Activated naive CD8-positive, alpha-beta T cell (primary cell): ENCODE measurements around the gene CLPSL2.

ENCODE experiments used
- H3K27ac Mint-ChIP-seq: one replicate; pipeline ENCODE4 v1.8.0; 2021; ENCODE audit warnings: mixed read lengths
- H3K27me3 Mint-ChIP-seq: one replicate; pipeline ENCODE4 v1.8.0; 2021; ENCODE audit warnings: mixed read lengths
- H3K36me3 Mint-ChIP-seq: one replicate; pipeline ENCODE4 v1.8.0; 2021; ENCODE audit warnings: mixed read lengths
- H3K4me1 Mint-ChIP-seq: one replicate; pipeline ENCODE4 v1.8.0; 2021; ENCODE audit warnings: low read depth, mixed read lengths
- H3K4me3 Mint-ChIP-seq: one replicate; pipeline ENCODE4 v1.8.0; 2021; ENCODE audit warnings: mild to moderate bottlenecking, mixed read lengths
- H3K9me3 Mint-ChIP-seq: one replicate; pipeline ENCODE4 v1.8.0; 2021; ENCODE audit warnings: low read depth, mixed read lengths

The CLPSL2 gene

DNA sequence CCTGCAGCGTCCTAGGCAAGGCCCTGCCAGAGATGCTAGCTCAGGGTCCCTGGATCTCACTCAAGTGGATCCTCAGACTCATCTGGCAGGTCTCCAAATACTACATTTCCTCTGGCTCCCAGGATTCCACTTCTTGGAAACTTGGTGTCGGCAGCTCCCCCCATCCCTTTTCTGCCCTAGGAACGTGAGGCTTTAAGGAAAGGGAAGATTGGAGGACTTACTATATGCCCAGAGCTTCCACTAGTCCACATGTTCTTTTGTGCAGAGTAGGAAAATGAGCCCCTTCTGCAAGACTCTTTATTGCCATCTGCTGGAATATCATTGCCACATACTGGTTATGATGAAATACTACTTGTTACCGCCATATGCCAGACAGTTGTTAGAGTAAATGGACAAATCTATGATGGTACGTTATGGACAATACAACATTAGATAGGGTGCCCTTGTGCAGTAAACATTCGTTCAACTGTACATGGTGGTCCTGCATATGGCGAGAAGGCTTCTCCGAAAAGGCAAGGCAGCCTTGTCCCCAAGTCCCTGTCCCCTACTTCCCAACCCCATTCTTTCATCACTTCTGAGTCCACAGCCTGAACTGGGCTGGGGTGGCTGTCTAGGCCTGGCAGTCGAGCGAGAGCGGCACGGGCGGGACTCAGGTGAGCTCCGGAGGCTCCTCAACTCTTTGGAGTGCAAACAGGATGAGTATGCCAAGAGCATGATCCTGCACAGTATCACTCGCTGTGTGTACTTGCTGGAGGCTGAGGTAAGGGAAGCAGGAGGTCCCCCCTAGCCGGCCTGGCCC is 38.8 kb upstream of the CLPSL2 start:
- Mint-ChIP-seq H3K27ac (peak overlapping the region; percentile 84), H3K36me3 (no peaks in the 10 kb centered on the region), H3K4me3 (no peak overlapping the region), H3K9me3 (no peaks in the 10 kb centered on the region), H3K4me1 (peaks cover 41% of the 10 kb centered on the region), H3K27me3 (no peaks in the 10 kb centered on the region)

DNA sequence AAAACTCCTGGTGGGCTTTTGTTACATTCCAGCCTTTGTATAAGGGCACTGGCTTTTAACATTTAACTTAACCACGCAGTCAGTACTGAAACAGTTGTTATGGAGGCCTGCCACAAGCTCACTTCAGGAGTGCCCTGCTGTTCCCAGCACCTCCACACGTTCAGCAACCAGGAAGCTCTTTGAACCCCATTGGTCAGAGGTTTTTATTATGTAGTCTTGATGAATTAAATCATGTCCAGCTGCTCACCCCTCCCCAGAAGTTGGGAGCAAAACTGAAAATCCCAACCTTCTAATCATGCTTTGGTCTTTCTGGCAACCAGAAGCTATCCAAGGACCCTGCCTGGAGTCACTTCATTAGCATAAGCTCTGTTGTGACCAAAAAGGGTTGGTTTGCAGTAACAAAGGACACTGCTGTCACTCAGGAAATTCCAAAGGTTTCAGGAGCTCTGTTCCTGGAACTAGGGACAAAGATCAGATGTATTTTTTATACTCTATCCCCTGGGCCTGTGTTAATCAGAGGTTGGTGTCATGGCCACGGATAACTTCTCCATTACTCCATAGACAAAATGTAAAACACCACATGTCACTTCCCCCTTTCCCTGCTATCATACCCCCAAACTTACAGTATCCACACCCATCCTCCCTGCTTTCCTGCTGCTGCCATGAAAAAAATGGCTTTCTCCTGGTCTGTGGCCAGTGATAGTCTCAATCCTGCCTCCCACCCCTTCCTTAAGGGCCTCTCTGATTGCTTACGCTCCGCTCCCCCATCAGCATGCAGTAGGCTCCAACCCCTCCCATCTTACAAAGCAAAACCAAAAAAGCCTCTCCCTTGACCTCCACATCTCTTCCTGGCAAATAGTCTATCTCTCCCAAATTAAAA is 36.5 kb upstream of the CLPSL2 start:
- Mint-ChIP-seq H3K4me1 (peaks cover 22% of the 10 kb centered on the region), H3K27ac (no peak overlapping the region), H3K4me3 (no peak overlapping the region), H3K36me3 (no peaks in the 10 kb centered on the region), H3K27me3 (no peaks in the 10 kb centered on the region), H3K9me3 (no peaks in the 10 kb centered on the region)

DNA sequence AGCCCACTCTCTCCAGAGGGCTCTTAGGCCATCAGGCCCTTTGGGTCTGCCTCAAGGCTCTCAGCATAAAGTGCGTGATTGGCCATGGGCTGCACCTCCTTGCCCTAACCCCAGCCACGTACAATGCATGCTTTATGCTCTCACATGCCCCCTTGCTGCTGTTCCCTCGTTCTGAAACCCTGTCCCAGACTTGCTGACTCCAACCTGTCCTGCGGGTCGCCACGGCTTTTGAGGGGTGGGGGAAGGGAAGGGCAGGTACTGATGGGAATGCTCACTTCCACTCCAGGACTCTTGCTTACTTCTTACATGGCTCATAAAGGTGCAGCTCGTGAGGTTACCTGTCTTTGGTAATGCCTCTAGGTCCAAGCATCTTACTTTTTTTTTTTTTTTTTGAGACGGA is 33.6 kb upstream of the CLPSL2 start:
- Mint-ChIP-seq H3K4me3 (no peak overlapping the region), H3K9me3 (peaks cover 5% of the 10 kb centered on the region), H3K36me3 (peaks cover 3% of the 10 kb centered on the region), H3K4me1 (peaks cover under 1% of the 10 kb centered on the region), H3K27me3 (no peaks in the 10 kb centered on the region), H3K27ac (no peak overlapping the region)

DNA sequence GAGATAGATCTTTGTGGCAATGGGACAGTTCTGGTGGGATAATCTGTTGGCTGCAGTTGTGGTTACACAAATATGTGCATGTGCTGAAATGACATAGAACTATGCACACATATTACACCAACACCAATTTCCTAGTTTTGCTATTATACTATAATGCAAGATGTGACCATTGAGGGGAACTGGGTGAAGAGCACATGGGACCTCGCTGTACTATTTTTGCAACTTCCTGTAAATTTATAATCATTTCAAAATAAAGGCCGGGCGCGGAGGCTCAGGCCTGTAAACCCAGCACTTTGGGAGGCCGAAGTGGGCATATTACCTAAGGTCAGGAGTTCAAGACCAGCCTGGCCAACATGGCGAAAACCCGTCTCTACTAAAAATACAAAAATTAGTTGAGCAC is 30.9 kb upstream of the CLPSL2 start:
- no peak overlapping the region for H3K4me3 Mint-ChIP-seq
- H3K36me3 Mint-ChIP-seq = peaks cover 4% of the 10 kb centered on the region
- no peaks in the 10 kb centered on the region for H3K27me3 Mint-ChIP-seq
- H3K27ac Mint-ChIP-seq = no peak overlapping the region
- H3K4me1 Mint-ChIP-seq = no peaks in the 10 kb centered on the region
- peaks cover 7% of the 10 kb centered on the region for H3K9me3 Mint-ChIP-seq

DNA sequence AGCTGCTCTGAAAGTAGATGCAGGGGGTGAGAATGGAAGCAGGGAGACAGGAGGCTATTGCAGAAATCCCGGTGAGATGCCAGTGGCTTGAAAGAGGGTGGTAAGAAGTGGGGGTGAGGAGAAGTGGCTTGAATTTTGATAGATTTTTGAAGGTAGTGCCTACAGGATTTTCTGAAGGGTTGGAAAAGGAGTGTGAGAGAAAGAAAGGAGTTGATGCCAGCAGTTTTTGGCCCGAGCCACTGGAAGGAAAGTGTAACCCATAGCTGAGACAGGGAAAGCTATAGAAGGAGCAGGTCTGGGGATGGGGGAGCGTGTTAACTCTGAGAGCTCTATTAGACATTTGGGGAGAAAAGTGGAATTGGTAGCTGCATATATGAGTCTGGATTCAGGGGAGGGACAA is 29.9 kb upstream of the CLPSL2 start:
- H3K9me3 Mint-ChIP-seq = peaks cover 7% of the 10 kb centered on the region
- H3K27ac Mint-ChIP-seq = no peak overlapping the region
- H3K36me3 Mint-ChIP-seq = peaks cover 4% of the 10 kb centered on the region
- no peaks in the 10 kb centered on the region for H3K4me1 Mint-ChIP-seq
- no peaks in the 10 kb centered on the region for H3K27me3 Mint-ChIP-seq
- H3K4me3 Mint-ChIP-seq = no peak overlapping the region

DNA sequence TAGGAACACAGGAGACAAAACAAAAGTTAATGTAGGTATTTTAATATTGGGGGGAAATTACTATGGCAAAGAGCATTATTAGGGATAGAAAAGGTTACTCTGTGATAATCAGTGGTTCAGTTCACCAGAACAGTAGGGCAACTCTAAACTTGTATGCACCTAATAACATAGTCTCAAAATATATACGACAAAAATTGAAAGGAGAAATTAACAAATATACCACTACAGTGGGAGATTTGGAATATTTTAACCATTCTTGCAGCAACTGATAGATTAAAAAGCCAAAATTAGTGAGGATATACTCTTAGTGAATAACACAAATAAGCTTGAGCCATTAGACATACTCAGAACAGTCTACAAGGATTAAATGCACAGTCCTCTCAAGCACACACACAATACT is 28.5 kb upstream of the CLPSL2 start:
- Mint-ChIP-seq H3K4me1 (no peaks in the 10 kb centered on the region), H3K36me3 (peaks cover 4% of the 10 kb centered on the region), H3K9me3 (peaks cover 7% of the 10 kb centered on the region), H3K4me3 (no peak overlapping the region), H3K27ac (no peak overlapping the region), H3K27me3 (no peaks in the 10 kb centered on the region)

DNA sequence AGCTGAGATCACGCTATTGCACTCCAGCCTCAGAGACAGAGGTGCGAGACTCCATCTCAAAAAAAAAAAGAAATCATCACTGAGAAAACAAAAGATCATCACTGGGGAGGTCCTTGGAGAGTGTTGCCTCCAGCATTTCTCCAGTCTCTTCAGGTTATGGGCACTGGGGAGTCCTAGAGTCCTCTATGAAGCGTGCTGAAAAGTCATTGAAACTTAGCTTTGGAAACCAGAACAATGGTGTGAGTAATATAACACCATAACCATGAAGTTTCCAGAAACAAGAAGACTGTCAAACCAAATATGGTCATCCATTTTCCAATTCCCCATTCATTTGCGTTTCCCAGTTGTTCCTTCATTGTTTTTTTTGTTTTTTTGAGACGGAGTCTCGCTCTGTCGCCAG is 25.8 kb upstream of the CLPSL2 start:
- H3K9me3 Mint-ChIP-seq = peaks cover 7% of the 10 kb centered on the region
- H3K36me3 Mint-ChIP-seq = peaks cover 4% of the 10 kb centered on the region
- no peak overlapping the region for H3K4me3 Mint-ChIP-seq
- peaks cover 3% of the 10 kb centered on the region for H3K4me1 Mint-ChIP-seq
- H3K27ac Mint-ChIP-seq = no peak overlapping the region
- no peaks in the 10 kb centered on the region for H3K27me3 Mint-ChIP-seq

DNA sequence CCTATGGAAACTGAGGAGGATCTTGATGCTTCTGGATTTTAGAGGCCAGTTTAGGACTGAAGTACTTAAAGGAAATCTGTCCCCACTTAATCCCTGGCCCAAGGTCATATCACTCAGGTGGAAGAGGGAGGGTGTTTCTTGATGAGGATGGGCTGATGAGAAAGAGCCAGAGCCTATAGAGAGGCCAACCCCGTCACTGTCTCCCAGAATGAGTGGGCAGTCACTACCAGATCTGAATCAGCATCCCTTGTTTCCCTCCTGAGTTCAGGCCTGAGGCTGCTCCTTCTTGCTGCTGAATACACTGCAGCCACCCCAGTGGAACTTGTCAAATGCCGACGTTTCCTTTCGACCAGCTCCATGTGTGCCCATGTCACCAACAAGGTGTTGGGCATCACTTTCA is 24.8 kb upstream of the CLPSL2 start:
- Mint-ChIP-seq H3K36me3 (peaks cover 4% of the 10 kb centered on the region), H3K9me3 (peaks cover 7% of the 10 kb centered on the region), H3K4me1 (peaks cover 3% of the 10 kb centered on the region), H3K4me3 (no peak overlapping the region), H3K27me3 (no peaks in the 10 kb centered on the region), H3K27ac (no peak overlapping the region)

DNA sequence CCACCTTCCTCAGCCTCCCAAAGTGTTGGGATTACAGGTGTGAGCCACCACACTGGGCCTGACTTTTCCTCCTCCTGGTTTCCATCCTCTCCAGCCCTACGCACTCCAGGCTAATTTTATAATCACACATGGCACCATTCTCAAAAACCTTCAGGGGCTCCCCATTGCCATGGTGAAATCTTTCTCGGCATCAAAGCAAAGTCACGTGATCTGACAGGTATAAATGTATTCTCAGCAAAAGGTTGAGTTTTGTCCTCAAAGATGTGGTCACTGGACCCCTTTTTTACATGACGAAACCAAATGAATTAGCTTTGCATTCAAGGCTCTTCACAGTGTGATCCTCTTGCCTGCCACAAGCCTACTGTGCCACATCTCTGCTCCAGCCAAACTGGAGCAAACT is 24.1 kb upstream of the CLPSL2 start:
- Mint-ChIP-seq H3K36me3 (peaks cover 4% of the 10 kb centered on the region), H3K4me3 (no peak overlapping the region), H3K9me3 (peaks cover 7% of the 10 kb centered on the region), H3K27ac (no peak overlapping the region), H3K27me3 (no peaks in the 10 kb centered on the region), H3K4me1 (peaks cover 3% of the 10 kb centered on the region)

DNA sequence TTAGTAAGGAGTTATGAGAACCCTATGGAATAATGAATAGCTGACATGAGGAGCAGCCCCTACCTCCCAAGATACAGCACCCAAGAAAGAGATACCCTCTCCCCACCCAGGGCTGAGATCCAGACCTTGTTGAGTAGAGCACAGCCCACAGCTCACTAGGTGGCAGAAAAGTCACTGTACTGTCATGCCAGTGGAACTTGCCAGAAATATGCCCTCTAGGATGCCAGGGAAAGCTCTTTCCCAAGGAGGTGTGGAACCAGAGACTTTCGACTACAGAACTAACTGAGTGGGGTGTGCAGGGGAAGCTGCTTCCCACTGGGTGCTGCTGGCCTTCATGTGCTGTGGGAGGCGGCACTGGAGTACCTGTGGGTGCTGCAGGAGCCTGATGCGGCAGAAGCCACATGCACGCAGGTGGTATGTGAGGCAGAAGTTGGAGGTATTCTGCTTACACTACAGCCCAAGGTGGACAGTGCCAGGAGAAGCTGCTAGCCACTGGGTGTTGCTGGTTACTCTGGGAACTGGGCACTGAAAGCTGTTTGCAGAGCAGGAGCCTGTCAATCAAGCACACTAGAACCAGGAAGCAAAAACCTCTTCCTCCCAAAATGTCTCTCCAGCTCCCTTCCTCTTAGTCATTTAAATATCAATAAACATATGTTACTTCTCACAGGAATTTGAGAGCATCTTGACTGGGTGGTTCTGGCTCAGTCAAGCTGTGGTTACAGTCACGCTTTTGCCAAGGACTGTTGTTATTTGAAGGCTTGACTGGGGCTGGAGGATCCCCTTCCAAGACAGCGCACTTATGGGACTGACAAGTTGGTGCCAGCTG is 21.7 kb upstream of the CLPSL2 start:
- H3K4me1 Mint-ChIP-seq = peaks cover 5% of the 10 kb centered on the region
- H3K4me3 Mint-ChIP-seq = no peak overlapping the region
- no peaks in the 10 kb centered on the region for H3K27me3 Mint-ChIP-seq
- H3K9me3 Mint-ChIP-seq = no peaks in the 10 kb centered on the region
- H3K36me3 Mint-ChIP-seq = no peaks in the 10 kb centered on the region
- H3K27ac Mint-ChIP-seq = no peak overlapping the region

DNA sequence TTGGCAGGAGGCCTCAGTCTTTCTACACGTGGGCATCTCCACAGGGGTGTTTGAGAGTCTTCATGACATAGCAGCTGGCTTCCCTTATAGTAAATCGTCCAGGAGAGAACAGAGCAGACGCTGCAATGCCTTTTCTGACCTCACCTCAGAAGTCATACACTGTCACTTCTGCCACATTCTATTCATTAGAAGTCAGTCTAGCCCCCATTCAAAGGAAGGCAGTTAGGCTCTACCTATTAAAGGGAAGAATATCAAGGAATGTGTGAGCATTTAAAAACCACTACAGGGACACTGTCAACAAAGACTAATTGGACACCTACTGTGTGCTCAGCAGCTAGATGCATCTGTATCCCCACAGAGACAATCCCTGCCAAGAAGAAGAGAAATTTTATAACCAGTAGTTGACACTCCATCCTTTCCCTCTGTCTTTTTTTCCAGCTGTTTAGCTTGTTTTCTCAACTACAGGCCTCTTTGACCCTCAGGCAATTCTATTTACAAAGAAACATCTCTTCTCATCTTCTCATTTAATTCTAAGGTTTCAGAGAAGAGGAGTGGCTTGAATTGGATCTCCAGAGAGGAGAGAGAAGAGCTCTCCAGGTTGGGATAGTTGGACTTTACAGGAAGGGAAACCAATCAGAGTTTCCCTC is 21.0 kb upstream of the CLPSL2 start:
- H3K27me3 Mint-ChIP-seq = peaks cover 3% of the 10 kb centered on the region
- no peak overlapping the region for H3K27ac Mint-ChIP-seq
- peaks cover 5% of the 10 kb centered on the region for H3K4me1 Mint-ChIP-seq
- no peaks in the 10 kb centered on the region for H3K36me3 Mint-ChIP-seq
- H3K4me3 Mint-ChIP-seq = no peak overlapping the region
- no peaks in the 10 kb centered on the region for H3K9me3 Mint-ChIP-seq

DNA sequence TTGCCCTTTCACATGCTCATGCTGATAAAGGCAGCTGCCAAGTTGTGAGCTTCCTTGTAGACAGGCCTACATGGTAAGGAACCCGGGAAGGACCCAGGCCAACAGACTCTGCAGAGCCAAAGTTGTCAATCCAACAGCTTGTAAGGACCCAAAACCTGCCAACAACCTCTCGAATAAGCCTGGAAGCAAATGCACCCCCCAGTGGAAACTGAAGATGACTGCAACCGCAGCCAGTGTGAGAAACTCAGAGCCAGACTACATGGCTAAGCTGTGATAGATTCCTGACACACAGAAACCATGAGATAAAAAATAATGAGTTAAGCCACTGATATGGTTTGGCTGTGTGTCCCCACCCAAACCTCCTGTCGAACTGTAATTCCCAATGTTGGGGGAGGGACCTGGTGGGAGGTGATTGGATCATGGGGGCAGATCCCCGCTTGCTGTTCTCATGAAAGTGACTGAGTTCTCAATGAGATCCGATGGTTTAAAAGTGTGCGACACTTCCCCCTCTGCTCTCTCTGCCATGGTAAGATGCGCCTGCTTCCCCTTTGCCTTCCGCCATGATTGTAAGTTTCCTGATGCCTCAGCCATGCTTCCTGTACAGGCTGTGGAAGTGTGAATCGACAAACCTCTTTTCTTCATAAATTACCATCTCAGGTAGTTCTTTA is 18.8 kb upstream of the CLPSL2 start:
- Mint-ChIP-seq H3K27ac (no peak overlapping the region), H3K27me3 (peaks cover 10% of the 10 kb centered on the region), H3K4me3 (no peak overlapping the region), H3K4me1 (peaks cover 5% of the 10 kb centered on the region), H3K9me3 (no peaks in the 10 kb centered on the region), H3K36me3 (no peaks in the 10 kb centered on the region)

DNA sequence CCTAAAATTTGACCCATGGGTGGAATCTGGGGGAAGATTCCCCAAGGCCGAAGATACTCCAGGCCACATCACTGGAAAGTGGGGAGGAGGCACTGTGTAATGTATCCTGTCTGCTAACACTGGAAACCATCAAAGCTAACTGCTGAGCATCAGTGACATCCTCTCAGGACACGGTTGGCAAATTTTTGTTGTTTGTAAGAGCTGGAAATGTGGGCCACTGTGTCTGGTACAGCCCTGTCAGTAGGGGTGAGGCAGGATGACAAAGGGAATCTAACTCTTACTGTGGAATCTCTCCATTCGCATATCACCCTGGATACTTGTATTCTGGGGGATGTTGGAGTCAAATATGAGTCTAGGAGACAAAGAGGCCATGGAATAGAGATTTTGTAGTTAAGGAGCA is 17.0 kb upstream of the CLPSL2 start:
- Mint-ChIP-seq H3K36me3 (no peaks in the 10 kb centered on the region), H3K4me1 (peaks cover 15% of the 10 kb centered on the region), H3K27ac (no peak overlapping the region), H3K27me3 (peaks cover 26% of the 10 kb centered on the region), H3K4me3 (no peak overlapping the region), H3K9me3 (no peaks in the 10 kb centered on the region)

DNA sequence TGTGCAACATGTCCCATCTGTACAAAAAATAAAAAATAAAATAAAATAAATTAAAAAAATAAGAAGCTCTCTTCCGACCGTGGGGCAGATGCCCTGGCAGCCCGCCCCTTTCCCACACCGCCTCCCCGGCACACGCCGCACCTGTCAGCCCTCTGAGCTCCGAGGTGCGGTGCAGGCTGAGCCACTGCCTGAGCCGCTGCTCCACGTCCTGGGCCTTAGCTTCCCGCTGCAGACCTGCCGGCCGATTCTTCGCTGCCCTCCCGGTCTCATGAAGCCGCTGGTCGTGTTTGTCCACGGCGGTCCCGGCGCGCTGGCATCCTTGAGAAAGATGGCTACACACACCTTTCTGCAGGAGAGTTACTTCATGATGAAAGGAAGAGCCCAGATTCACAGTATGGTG is 10.7 kb upstream of the CLPSL2 start:
- no peaks in the 10 kb centered on the region for H3K36me3 Mint-ChIP-seq
- peaks cover 10% of the 10 kb centered on the region for H3K4me1 Mint-ChIP-seq
- H3K27me3 Mint-ChIP-seq = peaks cover 21% of the 10 kb centered on the region
- no peaks in the 10 kb centered on the region for H3K9me3 Mint-ChIP-seq
- no peak overlapping the region for H3K4me3 Mint-ChIP-seq
- H3K27ac Mint-ChIP-seq = no peak overlapping the region
